GM18909 (cell line): ENCODE results near the gene LOXL1.

Experiments
- ATAC-seq: cut with Tn5 transposase; IDR thresholded peaks from one replicate; pipeline ENCODE4 v1.9.1; 2021; ENCODE audit warnings: mild to moderate bottlenecking; ENCODE audit not compliant: unreplicated experiment, poor library complexity

Gene LOXL1

DNA sequence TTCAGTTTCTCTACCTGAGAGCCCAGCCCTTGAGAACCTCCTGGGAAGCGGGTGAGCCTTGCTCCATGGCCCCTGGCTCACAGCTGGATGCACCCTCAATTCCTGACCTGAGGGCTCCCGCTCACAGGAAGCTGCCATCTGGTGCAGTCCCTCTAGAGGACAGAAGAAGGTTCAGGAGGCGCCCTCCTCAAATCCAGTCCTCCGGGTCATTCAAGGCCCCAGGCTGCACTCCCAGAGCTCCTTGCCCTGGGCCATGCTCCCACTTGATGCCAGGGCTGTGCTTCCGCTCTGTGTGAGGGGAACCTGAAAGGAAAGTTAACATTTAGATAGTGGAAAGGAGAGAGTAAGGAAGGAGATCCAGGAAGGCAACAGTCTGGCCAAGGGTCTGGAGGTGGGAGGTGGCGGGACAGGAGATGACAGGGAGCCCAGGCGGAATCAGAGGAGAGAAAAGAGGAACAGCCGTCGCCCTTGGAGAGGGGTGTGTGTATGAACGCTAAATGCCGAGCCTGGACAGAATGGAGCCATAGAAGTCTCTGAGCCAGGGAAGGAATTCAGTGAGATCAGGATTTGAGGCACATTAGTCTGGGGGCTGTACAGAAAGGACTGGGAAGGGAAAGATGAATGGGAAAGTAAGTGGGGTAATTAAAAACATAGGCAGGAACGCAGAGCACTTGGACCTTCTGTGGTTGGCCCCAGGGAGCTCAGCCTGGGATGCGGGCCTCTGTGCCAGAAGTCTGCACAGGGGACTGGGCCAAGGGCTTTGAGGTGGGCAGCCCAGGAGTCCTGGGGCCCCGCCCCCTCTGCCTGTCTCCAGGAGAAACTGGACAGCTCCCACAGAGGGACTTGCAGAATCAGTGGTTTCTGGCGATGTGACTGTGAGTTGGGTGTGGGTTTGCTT is 26.8 kb upstream of the LOXL1 start:
- no peak for ATAC-seq

DNA sequence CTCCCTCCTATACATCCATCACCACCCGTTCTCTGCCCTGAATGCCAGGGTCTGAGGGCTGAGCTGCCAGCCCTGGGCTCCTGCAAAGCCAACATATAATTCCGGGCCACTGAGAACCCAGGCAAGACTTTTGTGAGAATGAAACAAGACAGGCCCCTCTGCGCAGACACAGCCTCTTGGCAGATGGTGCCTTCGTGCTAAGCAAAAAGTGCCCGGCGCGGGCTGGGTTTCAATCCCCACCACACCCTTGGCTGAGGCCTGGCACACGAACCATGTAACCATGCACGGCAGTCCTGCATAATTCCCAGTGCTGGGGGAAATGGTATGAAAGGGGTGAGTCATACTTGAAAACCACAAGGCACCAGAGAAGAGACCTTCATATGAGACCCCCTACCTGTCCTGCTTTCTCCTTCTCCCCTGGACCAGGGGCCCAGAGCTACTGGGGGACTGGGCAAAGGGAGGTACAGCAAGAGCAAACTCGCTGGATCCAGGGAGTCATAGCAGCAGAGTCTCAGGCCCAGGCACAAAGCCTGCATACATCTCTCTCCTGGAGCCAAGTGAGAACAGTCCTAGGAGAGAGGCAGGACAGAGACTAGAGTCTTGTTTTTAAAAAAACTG is 26.1 kb upstream of the LOXL1 start:
- ATAC-seq = no peak

DNA sequence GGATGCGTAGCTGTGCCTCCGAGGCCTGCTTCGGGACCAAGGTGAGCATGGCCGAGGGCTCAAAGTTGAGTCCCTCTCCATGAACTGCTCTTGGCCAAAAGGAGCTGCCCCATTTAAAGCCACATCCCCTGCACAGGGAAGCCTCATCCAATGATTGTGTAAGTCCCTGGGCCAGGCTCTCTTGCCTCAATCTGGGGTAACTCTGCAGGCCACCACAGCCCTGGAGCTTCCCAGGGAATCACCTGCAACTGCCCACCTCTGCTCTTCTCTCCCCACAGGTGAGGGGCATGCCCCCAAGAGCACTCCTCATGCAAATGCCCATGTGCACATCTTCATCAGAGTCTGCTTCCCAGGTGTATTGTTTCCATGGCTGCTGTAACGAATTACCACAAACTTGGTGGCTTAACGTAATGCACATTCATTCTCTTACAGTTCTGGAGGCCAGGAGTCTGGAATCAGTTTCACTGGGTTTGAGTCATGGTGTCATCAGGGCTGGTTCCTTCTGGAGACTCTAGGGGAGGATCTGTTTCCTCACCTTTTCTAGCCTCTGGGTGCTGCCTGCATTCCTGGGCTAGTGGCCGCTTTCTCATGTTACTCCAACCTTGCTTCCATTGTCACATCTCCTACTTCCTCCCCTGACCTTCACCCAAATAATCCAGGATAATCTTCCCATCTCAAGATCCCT is 25.0 kb upstream of the LOXL1 start:
- ATAC-seq = no peak

DNA sequence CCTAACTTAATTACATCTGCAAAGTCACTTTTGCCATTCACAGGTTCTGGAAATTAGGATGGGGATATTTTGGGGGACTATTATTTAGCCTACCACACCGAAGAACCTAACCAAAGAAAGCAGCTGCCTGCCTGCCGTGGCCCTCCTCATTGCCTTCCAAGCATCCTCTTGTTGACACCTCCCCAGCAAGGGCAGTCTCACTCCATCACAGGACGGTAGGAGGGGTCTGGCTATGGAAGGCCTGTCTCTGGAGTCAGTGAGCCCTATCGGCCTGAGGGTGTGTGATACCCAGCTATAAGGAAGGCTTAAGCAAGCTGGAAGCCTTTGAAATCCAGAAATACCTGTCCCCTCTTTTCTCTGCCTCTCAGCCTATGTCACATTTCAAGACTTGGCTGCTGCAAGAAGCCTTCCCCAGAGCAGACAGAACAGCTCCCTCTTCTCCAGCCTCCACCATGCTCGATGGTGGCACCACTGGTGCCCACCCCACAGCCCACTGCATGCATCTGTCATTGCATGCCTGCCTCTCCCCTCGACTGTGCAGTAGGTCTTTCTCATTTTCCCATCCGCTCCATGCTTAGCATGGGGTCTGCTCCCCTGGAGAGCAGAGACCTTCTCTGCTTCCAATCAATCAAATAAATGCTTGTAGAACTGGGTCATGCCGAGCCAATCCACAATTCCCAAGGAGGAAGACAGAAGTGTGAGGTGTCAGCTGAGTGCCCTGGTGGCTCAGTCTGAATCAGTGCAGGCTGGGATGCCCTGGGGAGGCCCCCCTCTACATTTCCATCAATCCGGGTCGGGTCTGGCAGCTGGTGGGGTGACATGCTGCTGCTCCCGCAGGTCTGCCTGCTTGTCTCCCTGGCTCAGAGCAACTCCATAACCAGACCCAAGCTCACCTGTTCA is 23.9 kb upstream of the LOXL1 start:
- ATAC-seq = no peak

DNA sequence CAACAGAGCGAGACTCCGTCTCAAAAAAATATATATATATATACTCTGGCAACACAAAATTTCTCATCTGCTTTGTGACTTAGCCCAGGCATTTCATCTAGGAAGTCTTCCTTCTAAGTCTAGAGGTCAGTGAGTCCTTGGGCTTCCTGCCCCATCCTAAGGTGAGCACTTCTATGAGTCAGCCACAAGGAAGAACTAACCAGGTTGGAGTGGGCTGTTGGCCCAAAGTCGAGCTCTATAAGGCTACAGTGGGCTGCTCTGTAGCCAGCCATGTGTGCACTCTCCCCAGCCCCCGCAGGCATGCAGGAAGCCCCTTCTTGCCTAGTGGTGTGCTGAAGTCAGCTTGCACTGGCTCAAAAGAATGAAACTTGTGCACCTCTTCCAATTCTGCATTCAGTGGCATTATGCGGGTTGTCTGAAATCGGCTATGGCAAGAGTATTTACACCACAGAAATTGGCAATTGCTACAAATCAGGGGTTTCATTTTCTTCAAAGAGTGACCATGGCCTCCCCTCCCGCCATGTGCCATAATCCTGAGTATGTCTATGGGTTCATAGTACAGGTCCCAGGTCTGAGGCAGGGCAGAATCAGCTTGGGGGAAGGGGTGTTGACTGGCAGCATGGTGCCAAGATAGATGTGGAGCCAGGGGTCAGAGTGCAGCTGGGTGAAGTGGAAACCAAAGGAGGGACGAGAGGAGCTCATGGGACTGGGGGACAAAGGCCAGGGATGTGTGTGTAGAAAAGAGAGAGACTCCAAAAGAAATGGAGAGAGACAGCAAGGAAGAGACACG is 22.0 kb upstream of the LOXL1 start:
- no peak for ATAC-seq

DNA sequence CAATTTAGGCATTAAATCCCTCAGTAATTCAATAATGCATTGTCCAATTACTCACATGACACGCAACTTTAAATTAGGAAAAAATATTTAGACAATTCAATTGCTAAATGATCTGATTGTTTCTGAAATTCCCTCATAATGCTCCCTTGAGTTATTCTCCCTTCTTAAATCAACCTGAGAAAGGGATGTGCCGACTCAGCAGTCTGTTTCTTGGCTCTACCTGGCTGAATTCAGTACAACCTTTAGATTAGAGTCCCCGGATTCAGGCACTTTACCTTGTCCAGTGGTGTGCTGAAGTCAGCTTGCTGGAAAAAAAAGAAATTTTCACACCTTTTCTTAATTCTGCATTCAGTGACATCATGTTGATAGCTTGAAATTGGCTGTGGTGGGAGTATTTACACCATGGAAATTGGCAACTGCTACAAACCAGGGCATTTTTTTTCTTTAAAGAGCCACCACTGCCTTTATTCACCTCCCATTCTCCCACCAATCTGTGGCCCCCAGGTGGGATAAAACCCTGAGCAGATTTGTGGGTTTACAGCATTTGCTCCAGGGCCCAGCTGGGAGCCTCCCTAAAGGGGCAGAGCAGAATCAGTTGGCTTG is 20.9 kb upstream of the LOXL1 start:
- no peak for ATAC-seq

DNA sequence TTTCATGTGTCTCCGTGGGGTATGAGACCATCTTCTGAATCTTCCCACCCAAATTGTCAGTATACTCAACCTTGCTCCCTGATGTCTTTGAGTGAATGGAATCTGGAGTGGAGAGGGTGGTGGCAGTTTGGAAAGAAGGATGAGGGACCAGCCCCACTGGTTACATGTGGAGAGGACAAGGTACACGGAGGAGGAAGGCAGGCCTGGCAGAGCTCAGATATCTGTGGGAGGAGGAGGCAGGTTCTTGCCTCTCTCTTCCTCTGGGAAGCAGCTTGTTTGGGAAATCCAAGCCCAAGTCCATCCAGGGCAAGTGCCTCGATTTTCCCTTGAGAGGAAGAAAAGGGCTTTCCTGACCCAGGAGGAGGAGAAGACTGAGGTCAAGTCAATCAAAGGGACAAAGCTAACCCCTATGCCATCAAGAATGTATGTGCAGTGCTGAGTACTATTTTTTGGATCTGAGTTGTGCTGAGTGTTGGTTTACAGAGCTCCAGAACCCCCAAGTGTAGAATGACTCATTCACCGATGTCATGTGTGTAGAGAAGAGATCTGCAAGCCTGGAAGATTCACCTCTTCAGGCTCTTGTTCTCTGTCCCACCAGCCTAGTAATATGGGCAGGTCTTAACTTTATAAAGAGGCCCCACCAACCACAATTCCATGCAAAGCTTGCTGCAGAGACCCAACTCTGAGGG is 19.8 kb upstream of the LOXL1 start:
- ATAC-seq = no peak

DNA sequence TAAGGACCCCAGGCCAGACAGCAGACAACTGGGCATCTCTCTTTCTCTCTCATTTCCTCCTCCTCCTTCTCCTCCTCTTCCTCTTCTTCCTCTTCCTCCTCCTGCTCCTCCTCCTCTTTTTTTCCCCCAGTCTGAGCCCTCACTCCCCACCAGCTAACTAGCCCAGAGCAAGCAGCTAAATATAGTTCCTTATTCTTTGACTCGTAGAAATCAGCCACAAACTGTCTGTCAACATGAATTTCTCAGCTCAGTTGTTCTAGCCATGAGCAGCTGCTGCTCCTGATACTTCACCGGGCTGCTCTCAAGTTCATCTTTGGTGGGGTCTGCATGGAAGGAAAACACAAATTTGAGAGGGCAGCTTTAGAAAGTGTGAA is 19.2 kb upstream of the LOXL1 start:
- no peak for ATAC-seq

DNA sequence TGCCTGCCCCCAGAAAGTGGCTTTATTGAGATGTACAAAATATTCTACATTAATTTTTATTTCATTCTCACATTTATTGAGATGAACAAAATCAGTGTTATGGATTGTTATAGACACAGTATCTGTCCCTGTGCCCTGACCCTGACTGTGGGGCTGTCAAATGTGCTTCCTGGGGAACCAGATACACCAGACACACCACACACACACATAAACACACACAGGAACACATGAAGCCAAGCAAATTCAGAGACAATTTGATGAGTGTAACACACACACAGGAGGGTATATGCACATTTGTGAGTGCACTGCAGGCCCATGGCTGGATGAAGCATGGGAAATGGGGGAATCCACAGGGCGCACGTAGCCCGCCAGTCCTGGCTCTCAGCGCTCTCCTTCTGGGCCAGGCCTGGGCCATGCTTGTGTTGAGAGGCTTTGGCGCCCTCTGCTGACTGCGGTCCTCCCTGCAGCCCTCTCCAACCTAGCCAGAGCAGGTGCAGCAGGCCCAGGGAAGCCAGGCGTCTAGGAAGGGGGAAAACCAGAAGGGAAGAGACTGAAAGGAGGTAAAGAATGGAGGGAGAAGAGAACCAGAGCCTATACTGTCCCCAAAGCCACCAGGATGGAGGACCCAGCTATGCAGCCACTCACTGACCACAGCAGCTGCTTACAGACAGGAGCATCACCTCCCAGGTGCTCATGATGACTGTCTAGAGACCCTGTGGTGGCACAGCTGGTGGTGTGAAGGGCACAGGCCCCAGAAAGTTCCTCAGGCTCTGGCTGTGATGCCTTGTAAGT is 18.0 kb upstream of the LOXL1 start:
- peak; percentile 65 for ATAC-seq

DNA sequence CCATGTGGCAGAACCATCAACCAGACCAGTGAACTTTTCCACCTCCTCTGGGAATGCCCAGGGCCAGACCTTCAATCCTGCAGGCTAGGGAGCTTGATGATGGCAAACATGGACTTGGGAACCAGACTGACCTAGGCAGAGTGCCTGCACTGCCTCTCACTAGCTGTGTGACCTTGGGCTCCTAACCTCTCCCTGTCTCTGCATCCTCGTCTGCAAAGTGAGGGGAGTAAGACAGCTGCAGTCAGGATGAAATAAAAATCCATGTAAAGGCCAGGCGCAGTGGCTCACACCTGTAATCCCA is 17.5 kb upstream of the LOXL1 start:
- ATAC-seq = no peak

DNA sequence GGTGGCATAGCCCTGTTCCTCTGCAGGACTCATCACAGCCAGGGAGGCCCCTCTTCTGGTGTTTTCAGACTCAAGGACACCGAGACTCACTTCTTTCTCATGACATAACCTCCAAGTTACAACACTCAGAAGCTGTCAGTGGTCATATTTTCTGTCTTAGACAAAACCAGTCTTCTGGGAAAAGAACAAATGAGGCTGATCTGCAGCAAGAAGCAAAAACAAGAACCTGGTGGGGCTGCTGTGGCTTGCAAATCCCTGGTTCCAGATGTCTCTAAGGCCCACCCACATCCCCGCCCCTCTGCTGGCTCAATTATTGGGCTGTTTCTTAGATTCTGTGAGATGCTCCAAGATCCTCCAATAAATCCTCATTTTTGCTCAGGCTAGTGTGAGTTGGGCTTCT is 16.6 kb upstream of the LOXL1 start:
- ATAC-seq = no peak

DNA sequence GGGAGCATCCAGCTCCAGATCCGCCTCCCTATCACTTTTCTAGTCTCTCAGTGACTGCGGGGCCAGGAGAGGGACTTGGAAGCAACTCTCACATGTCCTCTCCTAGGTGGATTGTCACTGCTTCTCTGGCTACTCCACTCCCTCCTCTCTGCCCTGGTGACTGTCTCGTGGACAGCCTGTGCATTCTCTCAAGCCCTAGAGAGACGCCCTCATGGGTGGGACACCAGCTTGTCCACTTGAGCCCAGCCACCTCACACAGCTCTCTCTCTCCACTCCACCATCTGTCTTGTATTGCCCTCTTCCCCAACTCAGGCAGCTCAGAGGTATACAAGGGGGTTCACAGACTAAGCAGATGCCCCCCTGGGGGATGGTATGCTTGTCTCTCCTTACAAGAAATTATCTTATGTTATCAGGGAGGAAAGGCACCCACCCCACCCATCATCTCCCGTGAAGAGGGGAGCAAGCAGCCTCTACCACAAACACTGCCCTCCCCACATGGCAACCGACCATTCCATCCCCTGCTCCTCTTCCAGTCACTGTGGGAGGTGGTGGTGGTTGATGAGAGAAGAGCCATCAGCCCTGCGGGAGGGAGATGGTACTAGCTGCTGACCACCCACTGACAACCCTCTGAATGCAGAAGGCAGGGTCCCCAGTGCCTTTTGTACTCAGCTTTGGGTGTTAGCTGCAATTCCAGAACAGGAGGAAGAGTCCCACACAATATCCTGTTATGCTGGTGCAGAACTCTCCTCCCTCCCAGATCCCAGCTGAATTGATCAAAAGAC is 15.5 kb upstream of the LOXL1 start:
- ATAC-seq = no peak

DNA sequence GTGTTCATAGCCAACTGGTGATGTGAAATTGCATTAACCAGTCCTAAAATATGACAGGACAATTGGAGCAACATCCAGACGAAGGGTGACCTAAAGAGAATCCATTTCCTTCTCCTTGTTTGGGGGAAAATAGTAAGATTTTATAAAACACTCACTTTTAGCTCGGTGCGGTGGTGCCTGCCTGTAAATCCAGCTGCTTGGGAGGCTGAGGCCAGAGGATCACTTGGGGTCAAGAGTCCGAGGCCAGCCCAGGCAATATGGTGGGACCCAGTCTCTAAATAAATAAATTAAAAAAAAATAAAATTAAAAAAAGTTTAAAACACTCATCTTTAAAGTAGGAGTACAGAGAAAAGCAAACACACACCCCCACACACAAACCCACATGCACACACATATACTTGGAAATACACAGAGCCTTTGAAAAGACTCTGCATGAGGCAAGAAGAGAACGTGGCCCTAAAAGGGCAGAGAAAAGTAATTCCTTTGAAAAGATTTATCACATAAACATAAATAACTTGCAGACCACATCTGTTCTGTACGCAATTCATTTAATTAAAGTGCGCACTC is 14.1 kb upstream of the LOXL1 start:
- ATAC-seq = no peak

DNA sequence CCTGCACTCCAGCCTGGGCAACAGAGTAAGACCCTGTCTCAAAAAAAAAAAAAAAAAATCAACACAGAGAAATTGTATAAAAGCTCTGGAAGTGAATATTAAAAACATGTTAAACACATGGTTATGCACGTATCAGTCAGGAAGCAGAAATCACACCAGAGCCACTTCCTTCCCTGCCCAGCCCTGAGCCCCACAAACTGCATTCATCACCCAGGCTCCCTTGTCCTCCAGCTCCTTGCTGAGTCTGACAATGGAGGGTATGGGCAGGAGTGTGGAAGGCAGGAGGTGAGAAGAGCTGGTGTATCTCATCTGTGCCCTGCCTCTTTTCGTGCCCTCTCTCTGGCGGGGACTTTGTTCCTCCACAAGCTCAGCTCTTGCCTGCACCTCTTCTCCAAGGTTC is 12.1 kb upstream of the LOXL1 start:
- ATAC-seq = no peak

DNA sequence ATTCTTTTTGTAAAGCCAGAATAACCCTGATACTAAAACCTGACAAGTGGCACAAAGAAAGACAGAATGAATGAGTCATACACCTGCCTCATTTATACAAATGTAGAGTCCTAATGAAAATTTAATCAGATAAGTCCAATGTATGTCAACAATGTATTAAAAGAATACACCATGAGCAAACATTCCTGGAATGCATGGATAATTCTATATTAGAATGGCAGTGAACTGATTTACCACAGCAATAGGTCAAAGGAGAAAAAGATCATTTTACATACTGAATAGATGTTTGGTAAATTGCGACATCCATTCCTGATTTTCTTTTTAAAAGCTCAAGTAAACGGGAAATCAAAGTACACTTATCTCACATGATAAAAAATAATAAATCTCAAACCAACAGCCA is 11.2 kb upstream of the LOXL1 start:
- ATAC-seq = no peak

DNA sequence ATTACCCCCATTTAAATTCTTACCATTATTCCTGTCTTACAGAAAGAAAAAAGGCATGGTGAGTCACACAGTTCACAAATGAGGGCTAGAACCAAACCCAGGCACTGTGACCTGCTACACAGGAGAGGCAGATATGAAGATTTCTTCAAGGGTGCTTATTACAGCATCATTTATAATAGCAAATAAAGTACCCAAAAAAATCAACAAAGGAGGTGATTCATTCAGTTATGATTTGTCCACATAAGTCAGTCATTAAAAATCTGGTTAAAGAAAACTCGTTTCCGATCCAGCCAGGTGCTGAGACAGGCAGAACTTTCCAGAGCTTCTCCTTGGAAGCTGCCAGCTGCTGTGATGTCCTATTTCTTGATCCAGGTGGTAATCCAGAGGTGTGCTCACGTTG is 7.5 kb upstream of the LOXL1 start:
- no peak for ATAC-seq

DNA sequence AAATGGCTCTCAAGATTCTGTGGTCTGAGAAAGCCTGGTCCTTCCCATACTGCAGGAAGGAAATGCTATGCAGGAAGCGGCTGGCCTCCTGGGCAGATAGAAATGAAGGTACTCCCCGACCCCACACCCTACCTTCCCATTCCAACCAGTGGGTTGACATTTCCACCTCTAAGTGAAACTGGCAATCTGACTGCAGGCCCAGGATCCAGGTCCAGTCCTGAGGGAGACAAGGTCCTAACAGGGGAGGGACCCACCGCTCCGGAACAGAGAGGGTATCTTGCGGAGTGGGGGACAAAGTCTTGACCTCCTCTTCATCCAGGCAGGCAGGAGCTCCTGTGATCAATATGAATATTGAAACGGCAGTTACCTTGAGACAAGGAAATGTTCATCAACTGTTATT is 6.6 kb upstream of the LOXL1 start:
- ATAC-seq = no peak
